GM18505 (cell line): ENCODE results near the gene VSIR.

Experiments used
- ATAC-seq: cut with Tn5 transposase; IDR thresholded peaks from one replicate; pipeline ENCODE4 v1.9.1; 2021; ENCODE audit not compliant: unreplicated experiment
- POLR2A ChIP-seq: IDR thresholded peaks from 4 replicates; pipeline ENCODE4 v1.6.1; 2011; ENCODE audit warnings: borderline replicate concordance; ENCODE audit not compliant: insufficient read depth, insufficient read length; ENCODE audit errors: extremely low read depth

The VSIR gene

DNA sequence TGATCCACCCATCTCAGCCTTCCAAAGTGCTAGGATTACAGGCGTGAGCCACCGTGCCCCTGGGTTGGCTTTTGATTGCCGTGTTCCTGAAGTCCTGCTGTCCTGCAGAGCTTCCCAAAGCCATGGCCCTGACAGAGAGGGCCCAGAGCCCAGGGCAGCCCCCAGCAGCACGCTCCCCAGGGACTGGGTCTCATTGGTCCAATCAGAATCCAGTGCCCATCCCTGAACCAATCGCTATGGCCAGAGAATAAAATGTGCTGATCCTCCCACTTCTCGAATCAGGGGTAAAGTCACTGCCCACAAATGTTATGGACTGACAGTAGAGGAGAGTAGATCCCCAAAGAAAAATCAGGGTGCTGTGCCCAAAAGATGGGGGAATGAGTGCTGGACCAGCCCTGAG lies 48.8 kb downstream of the VSIR start:
- TF ChIP-seq POLR2A: no peak

DNA sequence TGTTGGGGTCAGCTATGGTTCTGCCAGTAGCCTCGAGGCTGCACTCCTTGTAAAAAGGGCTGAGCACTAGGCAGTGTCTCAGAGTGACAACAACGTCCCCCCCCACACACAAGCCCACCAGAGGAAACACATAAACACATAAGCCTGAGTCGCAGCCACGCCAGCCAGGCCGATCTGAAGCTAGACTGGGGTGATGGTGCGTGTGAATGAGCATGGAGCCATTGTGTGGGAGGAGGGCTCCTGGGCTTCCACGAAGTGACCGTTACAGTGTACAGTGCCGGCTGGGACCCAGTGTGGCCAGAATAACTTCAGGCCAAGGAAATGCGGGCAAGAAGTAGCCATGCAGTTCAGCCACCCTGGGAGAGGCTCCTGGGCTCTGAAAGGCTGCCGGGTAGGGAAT lies 50.0 kb downstream of the VSIR start:
- no peak for ATAC-seq
- TF ChIP-seq POLR2A: no peak

More for the DNA sequence above, 48.8 kb downstream of the VSIR start:
- no peak for ATAC-seq

DNA sequence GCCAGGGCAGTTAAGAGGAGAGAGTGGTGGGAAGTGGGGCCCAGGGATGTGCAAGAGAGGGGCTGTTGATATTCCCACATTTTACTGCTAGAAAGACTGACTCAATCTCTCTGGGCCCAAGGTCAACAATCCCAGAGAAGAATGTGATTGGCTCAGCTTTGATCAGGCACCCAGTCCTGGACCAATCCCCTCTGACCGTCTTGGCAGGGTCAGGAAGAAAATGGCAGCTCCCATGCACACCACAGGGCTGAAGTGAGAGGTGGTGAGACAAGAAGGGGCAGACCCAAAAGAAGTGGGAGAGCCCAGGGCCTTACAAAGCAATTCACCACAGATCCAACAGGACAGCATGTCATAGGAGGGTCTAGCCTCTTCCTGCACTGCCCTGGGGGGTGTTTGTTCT lies 50.5 kb downstream of the VSIR start:
- no peak for ATAC-seq
- TF ChIP-seq POLR2A: no peak

DNA sequence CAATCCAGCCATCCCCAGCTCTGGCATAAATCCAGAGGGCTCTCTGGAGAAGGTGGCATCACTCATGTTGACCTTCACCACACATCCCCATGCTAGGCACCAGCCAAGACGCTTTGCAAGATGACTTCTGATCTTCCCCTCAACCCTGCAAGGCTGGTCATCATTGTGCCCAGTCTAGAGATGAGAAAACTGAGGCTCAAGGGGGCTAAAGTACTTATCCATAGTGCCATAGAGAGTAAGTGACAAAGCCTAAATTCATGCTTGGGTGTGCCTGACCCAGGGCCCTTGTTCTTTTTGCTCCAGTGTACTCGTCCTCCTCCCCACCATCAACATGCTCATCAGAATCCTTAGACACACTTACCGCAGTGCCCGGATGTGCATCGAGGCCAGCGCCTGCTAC lies 52.0 kb downstream of the VSIR start:
- TF ChIP-seq POLR2A: no peak
- no peak for ATAC-seq

DNA sequence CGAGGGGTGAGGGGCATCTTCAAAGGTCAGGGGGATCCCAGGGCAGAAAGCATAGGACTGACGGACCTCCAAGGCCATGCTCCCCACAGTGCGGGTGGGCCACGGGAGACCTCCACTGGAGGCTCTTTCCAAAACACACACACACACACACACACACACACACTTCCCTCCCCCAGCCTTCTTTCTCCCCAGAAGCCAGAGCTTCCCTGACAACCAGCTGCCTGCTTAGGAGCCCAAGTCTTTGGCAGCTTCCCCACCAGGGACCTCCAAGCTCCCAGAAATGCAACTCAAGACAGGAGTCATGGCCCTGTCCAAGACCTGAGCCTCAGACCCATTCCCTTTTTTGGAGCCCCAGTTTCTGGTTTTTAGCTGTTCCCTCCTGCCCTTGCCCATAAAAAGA lies 53.0 kb downstream of the VSIR start:
- no peak for TF ChIP-seq POLR2A
- ATAC-seq: no peak

DNA sequence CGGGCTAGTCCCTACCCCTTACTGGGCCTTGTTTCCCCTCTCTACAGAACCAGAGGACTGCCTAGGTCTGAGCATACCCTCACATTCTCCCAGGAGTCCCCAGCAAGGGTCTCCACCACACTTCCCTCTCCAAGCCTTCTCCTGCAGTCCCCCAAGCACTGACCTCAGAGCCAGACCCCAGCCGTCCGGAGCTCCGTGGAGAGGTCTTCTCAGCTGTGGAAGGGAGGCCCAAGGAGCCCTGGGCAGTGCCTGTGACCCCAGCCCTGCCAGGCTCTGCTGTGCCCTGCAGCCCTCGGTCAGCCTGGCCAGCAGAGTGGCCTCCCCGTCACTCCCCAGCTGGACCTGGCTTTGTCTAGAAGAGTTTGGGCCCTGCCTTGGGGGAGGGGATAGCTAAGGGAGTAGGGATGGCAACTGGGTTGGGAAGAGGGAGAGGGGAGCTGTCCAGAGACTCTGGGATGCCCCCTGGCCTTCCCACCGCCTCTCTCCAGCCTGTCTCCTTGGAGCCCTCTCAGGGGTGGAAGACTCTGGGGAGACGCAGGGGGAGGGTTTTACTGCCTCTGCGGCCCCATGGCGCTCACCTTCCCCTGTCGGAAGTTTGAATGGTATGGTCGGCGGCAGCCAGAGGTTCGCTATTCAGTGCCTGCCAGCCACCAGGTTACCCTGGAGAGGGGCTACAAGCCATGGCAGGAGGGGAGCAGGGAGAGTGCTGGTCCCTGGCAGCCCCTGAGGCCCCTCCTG lies 53.7 kb downstream of the VSIR start, which contains the start of gene C10orf105:
TSS of gene C10orf105 (minus strand) at position 315 of the 738 bp plus-strand sequence. CDS start 3,441 bp downstream, outside the sequence.
- no peak for TF ChIP-seq POLR2A
- ATAC-seq: no peak

DNA sequence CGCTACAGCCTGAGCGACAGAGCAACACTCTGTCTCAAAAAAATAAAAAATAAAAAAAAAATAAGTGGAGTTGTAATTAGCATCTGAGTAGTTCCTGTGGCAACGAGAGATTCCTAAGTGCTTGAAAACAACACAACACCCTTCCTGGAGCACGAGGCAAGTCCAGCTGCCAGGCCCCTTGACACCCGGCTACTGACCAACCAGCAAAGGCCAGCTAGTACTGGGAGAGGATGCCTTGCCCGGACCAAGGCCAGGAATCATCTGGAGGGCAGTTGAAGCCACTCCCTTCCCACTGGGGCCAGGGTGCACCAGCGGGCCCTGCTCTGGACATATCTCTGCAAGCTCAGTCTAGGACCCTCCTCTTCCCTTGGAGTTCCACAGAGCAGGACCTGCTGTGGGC lies 54.3 kb downstream of the VSIR start:
- TF ChIP-seq POLR2A: no peak

DNA sequence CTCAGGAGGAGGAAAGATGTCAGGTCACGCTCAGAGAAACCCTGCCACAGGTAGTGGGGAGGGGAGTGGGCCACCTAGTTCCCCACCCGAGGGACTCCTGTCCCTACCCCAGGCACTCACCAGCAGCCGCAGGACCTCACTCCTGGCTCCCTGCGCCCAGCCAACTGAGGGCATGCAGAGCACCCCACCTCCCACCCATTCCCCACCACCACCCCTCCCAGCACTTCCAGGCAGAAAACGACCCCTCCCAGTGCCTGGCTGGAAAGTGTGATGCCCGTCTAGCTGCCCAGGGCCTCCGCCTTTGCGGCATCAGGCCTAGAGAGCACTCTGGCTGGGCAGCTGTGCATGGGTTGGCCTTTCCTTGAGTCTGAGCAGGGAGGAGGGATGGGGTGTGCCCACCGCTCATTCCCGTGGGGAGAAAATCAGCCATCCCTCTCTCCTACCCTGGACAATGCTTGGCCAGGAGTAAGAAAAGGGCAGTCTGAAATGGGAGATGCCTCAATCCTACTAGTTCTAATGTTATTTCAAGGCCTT lies 55.1 kb downstream of the VSIR start:
- no peak for ATAC-seq

More for the DNA sequence above, 54.3 kb downstream of the VSIR start:
- ATAC-seq: no peak

DNA sequence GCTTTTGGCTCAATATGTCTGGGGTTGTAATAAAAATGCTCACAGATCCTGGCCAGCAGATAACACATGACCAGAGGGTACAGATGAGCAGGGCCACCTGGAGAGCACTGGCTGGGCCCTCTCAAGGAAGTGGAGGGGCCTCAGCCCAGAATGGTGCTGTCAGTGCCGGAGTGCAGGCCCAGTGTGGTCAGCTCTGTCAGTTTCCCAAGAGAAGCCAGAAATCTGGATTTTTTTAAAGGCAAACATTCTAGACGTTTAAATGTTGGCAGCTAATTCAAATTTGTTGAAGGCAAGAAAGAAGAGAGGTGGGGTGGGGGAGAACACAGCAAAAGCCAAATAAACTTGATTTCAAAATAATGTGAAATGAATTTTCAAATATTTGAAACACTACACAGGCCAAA lies 55.8 kb downstream of the VSIR start:
- no peak for ATAC-seq
- no peak for TF ChIP-seq POLR2A

More for the DNA sequence above, 55.1 kb downstream of the VSIR start:
- no peak for TF ChIP-seq POLR2A

DNA sequence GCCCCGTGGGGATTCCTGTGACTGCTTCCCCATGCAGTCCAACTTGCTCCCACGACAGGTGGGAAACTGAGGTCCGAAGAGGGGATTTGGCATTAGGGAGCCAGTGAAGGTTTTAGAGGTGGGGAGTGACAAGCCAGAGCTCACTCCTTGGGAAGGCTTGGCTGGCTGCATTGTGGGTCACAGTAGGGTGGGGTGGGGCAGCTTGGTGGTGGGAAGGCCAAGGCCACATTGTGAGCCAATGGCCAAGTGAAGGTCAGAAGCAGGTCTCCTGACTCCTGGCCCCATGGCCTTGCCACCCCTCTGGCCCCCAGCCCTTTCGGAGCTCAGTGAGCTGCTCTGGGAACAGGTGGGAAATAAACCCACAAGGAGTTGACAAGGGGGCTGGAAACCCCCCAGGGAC lies 56.3 kb downstream of the VSIR start:
- ATAC-seq: no peak
- no peak for TF ChIP-seq POLR2A

DNA sequence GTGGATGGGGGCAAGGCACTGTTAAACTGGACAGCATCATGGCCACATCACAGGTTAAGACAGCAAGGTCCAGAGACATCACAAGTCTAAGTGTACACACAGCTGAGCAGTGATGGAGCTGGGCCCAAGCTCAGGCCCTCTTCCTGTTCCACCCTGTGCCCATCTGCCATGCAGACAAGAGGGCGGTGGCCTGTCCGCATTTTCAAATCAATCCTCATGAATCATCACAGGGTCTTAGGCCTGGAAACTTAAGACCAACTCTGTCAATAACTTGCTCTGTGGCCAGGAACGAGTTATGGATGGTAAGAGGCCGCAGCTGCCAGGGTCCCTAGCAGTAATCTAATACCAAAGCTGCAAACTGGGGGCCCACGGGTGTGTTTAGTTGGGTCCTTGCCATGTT lies 56.9 kb downstream of the VSIR start:
- TF ChIP-seq POLR2A: no peak

DNA sequence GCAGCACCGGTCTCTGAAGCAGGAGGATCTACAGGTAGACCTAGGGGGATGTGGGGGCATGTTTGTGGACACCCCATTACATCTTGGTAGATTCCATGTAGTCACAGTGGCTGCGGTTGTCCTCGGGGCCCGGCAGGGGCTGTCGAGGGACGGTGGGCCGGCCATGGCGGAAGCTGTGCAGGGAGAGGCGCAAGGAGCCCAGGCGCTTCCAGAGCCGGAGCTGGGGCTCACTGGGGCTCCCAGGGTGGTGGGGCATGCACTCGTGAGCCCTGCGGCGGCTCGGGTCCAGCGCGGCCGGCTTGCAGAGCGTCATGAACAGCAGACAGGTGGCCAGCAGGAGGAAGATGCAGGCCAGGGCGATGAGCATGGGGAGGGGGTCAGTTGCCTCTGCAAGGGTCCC lies 57.5 kb downstream of the VSIR start:
- ATAC-seq: no peak
- TF ChIP-seq POLR2A: no peak

More for the DNA sequence above, 56.9 kb downstream of the VSIR start:
- ATAC-seq: no peak

DNA sequence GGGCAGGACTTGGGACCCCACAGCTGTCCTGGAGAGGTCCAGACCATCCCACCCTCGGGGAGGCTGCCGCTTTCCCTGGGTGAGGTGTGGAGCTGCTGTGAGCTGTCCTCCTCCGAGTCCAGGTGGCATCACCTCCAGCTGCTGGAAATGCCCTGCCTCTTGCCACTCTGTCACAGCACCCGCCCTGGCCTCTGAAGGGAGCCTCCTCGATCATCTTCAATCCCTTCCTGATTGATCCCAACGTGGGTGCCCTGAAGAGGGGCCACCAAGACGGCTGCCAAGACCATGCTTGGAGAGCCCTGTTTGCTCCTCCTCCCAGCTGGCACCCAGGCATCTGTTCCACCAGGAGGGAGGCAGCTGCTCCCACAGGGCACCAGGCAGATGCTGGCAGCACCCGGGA lies 58.3 kb downstream of the VSIR start:
- ATAC-seq: no peak
- no peak for TF ChIP-seq POLR2A

DNA sequence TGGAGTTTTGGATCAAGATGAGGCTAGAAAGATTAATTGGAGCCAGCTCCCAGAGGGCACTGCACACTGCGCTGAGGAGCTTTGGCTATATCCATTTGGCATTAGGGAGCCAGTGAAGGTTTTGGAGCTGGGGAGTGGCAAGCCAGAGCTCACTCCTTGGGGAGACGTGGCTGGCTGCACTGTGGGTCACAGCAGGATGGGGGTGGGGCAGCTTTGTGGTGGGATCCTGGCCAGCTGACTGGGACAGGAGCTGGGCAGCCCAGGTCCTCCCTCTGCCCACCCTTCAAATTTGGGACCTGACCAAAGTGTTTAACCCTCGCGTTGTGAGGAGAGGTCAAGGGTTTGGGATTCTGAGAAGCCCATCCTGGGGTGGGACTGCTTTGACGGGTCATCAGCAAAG lies 58.7 kb downstream of the VSIR start:
- TF ChIP-seq POLR2A: no peak
- ATAC-seq: no peak

DNA sequence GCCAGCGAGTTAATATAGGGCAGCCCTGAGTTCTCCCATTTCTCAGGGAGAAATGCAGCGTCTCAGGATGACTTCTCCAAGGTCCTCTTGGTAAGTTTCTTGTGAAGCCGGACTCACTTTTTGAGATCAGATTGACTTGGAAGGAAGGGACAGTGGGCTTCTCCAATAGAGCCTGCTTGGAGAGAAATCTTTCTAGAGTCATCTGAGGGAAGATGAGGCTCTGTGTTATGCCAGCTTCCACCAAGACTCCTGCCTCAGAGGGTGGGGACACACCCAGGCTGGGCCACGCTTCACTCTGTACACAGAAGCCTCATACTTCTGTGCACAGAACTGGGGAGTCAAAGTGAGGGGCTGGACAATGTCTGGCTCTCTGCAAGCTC lies 59.3 kb downstream of the VSIR start:
- ATAC-seq: no peak
- TF ChIP-seq POLR2A: no peak
